Left renal pelvis (tissue), 4 donors: ENCODE measurements around the gene C19orf25. TPM values are rescaled to one million over a fixed set of nuclear protein-coding genes. Genes with fewer than 3 reads are reported as not detected.

Experiments
- DNase-seq, 4 donors: peaks; one replicate each; pipeline ENCODE4 v3.0.0-alpha.2; 2013; ENCODE audit warnings: low read depth in 4 of 4, low spot score in 3 of 4
- polyA plus RNA-seq, 4 donors: library from polyadenylated mRNA; unstranded; fragments of 120-200 nt; gene quantifications; one replicate each; pipeline ENCODE4 v1.2.1, GENCODE V29; 2013; ENCODE audit not compliant: insufficient read length in 4 of 4

Gene C19orf25
- polyA plus RNA-seq, 4 donors, result 16.5 to 37.0 (median 21.9) TPM

- DNase-seq, result no peak
Measured at GRCh38 chr19:1496714-1497577, 17.9 kb upstream of the C19orf25 start.

- no peak for DNase-seq
Measured at GRCh38 chr19:1495799-1496713, 17.0 kb upstream of the C19orf25 start.

GRCh38 chr19:1495051-1495798, 16.2 kb upstream of the C19orf25 start:
- DNase-seq, result no peak

GRCh38 chr19:1494115-1494815, 15.2 kb upstream of the C19orf25 start:
- no peak for DNase-seq

- DNase-seq, result no peak
Measured at GRCh38 chr19:1492474-1493006, 13.5 kb upstream of the C19orf25 start.

- DNase-seq, result no peak
Measured at GRCh38 chr19:1491849-1492170, 12.8 kb upstream of the C19orf25 start.

GRCh38 chr19:1491114-1491848, 12.3 kb upstream of the C19orf25 start, which contains the start of gene REEP6:
Gene REEP6, plus strand, starts transcription at chr19:1491181. Its CDS starts 89 bp downstream, at chr19:1491270.
- DNase-seq, result no peak

GRCh38 chr19:1490311-1491113, 11.5 kb upstream of the C19orf25 start, which contains the start of gene PCSK4:
Gene PCSK4, minus strand, starts transcription at chr19:1490350. Its CDS starts 4 bp downstream, at chr19:1490346.
- DNase-seq, result peak; percentile 95 to 98 (median 96)

- DNase-seq, result no peak
Measured at GRCh38 chr19:1489463-1490310, 10.7 kb upstream of the C19orf25 start.

- DNase-seq, result no peak
Measured at GRCh38 chr19:1488282-1488601, 9.2 kb upstream of the C19orf25 start.

GRCh38 chr19:1487576-1488281, 8.7 kb upstream of the C19orf25 start:
- DNase-seq, result no peak

GRCh38 chr19:1486720-1487575, 7.9 kb upstream of the C19orf25 start:
- DNase-seq, result no peak

- no peak for DNase-seq
Measured at GRCh38 chr19:1483979-1484428, 5.0 kb upstream of the C19orf25 start.

- no peak for DNase-seq
Measured at GRCh38 chr19:1483131-1483978, 4.3 kb upstream of the C19orf25 start.
